ENCODE measurements around the gene ZNF3. TPM values are rescaled to one million over a fixed set of nuclear protein-coding genes. Genes with fewer than 3 reads are reported as not detected.

The ZNF3 gene
- total RNA-seq, 2 donors from 2014 or later, result 20.5 to 21.4 TPM

DNA sequence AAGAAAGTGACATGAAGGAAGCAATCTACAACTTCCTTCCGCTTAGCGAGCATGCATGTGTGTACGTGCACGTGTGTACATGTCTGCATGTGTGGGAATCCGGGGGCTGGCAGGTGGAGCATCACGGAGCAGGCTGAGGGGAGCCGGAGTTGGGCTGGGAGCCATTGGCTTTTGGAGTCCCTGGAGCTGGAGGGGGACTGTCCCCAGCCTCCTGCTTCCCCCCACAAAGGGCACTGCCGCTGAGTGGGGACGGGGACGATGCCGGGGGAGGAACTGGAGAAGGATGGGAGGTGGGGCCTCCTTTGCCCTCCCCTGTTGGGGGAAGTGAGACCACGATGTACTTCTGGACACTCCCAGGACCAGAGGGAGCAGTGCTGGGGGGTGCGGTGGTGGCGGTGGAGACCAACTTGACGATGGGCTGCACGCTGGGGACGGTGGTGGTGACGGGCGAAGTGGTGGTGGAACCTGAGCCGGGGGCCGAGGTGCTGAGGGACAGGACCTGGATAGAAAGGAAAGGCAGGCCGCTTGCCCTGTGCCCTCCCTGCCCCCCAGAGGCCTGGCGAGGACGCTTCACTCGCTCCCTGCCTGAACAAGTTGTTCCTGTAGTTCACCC, 25.7 kb upstream of the ZNF3 start:
- intact Hi-C loops (cut with DNase I), result no loop called here
- Histone ChIP-seq H3K27me3 (replicated peaks; ENCODE audit: insufficient read depth) (no peaks in the 10 kb centered on the region), H3K4me3 (no peak overlapping the region), H3K4me1 (replicated peaks) (no peaks in the 10 kb centered on the region), H3K36me3 (peaks cover 7 to 12% of the 10 kb centered on the region in 2 donors), H3K9me3 (no peaks in the 10 kb centered on the region), H3K27ac (no peak overlapping the region)
- no peak for TF ChIP-seq POLR2AphosphoS5 (IDR thresholded peaks at IDR 0.05)
- TF ChIP-seq, protein P1, sequence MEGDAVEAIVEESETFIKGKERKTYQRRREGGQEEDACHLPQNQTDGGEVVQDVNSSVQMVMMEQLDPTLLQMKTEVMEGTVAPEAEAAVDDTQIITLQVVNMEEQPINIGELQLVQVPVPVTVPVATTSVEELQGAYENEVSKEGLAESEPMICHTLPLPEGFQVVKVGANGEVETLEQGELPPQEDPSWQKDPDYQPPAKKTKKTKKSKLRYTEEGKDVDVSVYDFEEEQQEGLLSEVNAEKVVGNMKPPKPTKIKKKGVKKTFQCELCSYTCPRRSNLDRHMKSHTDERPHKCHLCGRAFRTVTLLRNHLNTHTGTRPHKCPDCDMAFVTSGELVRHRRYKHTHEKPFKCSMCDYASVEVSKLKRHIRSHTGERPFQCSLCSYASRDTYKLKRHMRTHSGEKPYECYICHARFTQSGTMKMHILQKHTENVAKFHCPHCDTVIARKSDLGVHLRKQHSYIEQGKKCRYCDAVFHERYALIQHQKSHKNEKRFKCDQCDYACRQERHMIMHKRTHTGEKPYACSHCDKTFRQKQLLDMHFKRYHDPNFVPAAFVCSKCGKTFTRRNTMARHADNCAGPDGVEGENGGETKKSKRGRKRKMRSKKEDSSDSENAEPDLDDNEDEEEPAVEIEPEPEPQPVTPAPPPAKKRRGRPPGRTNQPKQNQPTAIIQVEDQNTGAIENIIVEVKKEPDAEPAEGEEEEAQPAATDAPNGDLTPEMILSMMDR (IDR thresholded peaks at IDR 0.05), result no peak
- no peak for TF ChIP-seq POLR2A (IDR thresholded peaks at IDR 0.05)
- DNase-seq (ENCODE audit: low spot score), result no peak
- 81% methylated on average over 25 of the region's 25 CpGs for WGBS

DNA sequence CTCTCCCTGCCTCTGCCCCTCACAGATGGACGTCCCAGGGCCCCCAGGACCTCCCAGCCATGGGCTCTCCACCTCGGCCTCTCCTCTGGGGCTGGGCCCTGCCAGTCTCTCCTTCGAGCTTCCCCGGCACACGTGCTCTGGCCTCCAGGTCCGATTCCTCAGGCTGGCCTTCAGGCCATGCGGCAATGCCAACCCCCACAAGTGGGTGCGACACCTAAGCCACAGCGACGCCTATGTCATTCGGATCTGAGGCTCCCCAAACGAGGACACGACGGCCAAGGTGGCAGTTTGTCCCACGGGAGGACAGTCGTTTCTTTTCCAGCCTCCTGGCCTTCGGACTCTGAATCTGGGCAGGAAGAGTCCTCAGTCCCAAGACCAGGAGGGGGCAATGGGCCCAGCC, 25.1 kb upstream of the ZNF3 start:
- 82% methylated on average over 17 of the region's 17 CpGs for WGBS
- peaks cover 5 to 6% of the 10 kb centered on the region in 2 donors for H3K36me3 ChIP-seq

DNA sequence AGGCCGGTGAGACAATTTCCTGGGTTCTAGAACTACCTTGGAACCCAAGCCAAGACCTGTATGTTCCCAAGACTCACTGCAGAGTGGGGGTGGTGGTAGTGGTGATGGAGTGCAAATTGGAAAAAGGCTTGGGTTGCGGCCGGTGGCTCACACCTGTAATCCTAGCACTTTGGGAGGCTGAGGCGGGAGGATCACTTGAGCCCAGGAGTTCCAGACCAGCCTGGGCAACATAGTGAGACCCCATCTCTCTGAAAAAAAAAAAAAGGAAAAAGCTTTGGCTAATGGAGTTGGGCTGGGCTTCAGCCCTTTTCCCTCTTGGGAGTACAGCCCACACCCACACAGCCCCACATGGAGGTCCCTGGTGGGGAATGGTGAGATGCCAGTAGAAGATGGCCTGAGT, 24.0 kb upstream of the ZNF3 start:
- Histone ChIP-seq H3K9me3 (no peaks in the 10 kb centered on the region), H3K4me3 (no peak overlapping the region), H3K4me1 (replicated peaks) (no peaks in the 10 kb centered on the region), H3K36me3 (peaks cover 3 to 6% of the 10 kb centered on the region in 2 donors), H3K27me3 (replicated peaks; ENCODE audit: insufficient read depth) (no peaks in the 10 kb centered on the region), H3K27ac (no peak overlapping the region)
- intact Hi-C loops (cut with DNase I), result no loop called here
- 91% methylated on average over 4 of the region's 4 CpGs for WGBS
- no peak for DNase-seq (ENCODE audit: low spot score)
- TF ChIP-seq, protein P1 (IDR thresholded peaks at IDR 0.05), result no peak
- TF ChIP-seq POLR2A (IDR thresholded peaks at IDR 0.05) (no peak), POLR2AphosphoS5 (IDR thresholded peaks at IDR 0.05) (no peak)

More for the DNA sequence above, 25.1 kb upstream of the ZNF3 start:
- Histone ChIP-seq H3K9me3 (no peaks in the 10 kb centered on the region), H3K4me3 (no peak overlapping the region), H3K27me3 (replicated peaks; ENCODE audit: insufficient read depth) (no peaks in the 10 kb centered on the region), H3K27ac (no peak overlapping the region), H3K4me1 (replicated peaks) (no peaks in the 10 kb centered on the region)
- no peak for DNase-seq (ENCODE audit: low spot score)
- no peak for TF ChIP-seq POLR2AphosphoS5 (IDR thresholded peaks at IDR 0.05)
- TF ChIP-seq, protein P1 (IDR thresholded peaks at IDR 0.05), result no peak
- no peak for TF ChIP-seq POLR2A (IDR thresholded peaks at IDR 0.05)
- intact Hi-C loops (cut with DNase I), result no loop called here

DNA sequence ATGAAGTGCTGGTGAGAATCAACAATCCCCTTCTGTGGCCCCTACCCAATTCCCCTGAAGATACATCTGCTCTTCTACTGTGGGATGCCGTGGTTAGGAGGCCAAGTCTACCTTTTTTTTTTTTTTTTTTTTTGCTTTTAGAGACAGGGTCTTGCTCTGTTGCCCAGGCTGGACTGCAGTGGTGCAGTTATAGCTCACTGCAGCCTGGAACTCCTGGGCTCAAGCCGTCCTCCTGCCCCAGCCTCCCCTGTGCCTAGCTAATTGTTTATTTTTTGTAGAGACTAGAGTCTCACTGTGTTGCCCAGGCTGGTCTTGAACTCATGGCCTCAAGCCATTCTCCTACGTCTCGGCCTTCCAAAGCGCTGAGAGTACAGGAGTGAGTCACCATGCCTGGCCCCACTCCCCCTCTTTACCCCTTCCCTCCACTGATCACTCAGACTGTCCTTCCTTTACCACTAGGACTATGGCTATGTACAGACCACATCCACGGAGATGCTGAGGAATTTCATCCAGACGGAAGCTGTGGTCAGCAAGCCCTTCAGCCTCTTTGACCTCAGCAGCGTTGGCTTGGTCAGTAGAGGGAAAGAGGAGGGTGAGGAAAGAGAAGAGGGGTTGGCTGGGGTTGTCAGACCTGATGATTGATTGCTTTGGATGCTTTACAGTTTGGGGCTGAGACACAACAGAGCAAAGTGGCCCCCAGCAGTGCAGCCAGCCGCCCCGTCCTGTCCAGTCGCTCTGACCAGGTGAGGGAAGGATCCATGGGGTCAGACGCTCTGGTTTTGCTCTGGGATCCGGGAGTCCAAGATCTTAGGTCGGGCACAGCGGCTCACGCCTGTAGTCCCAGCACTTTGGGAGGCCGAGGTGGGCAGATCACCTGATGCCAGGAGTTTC, 21.7 kb upstream of the ZNF3 start:
- Histone ChIP-seq H3K9me3 (no peaks in the 10 kb centered on the region), H3K36me3 (peaks cover 3 to 12% of the 10 kb centered on the region in 2 donors), H3K4me3 (no peak overlapping the region), H3K27ac (no peak overlapping the region), H3K4me1 (replicated peaks) (peaks cover 9% of the 10 kb centered on the region), H3K27me3 (replicated peaks; ENCODE audit: insufficient read depth) (no peaks in the 10 kb centered on the region)
- 78% methylated on average over 17 of the region's 17 CpGs for WGBS
- intact Hi-C loops (cut with DNase I), result no loop called here
- no peak for TF ChIP-seq POLR2AphosphoS5 (IDR thresholded peaks at IDR 0.05)
- no peak for TF ChIP-seq POLR2A (IDR thresholded peaks at IDR 0.05)
- DNase-seq (ENCODE audit: low spot score), result no peak

DNA sequence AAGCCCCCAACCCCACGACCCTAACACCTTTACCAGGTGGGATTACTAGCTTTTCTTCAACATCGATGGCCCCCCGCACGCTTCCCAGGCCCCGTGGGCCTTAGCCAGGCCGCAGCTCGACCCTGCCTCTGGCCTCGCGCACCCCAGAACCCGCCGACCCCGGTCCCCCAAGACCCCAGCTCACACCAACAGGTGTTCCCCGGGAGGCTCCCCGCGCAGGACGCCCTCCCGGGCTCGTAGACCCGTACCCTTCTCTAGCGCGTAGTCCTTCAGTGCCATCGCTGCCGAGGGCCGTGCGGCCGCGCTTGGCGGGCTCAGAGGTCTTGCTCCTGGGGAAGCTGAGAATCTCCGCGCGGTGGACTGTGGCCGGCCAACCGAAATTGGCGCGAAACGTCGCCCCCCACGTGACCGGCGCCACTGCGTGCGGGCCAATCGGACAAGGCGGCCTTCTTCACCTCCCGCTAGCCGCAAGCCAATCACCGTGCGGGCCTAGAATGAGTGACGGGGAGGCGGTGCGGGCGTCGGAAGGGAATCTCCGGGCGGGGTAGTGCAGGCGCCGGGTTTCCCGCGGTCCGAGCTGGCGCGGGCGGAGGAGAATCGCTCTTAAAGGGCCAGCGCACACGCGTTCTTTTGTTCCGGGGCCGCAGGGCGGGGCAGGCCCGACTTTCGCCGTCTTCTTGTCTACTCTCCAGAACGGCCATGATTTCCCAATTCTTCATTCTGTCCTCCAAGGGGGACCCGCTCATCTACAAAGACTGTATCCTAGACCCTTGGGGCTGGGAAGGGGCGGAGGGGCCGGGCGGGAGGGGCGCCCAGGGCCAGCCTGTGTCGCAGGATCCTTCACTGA, 19.7 kb upstream of the ZNF3 start, which contains the start of the genes AP4M1 and MCM7:
Gene AP4M1 (plus strand): TSS at position 628 of the 847 bp plus-strand sequence. CDS start 72 bp downstream, at position 700.
Gene MCM7 (minus strand): TSS at position 382 of the 847 bp plus-strand sequence. CDS start 103 bp downstream, at position 279.
- peaks cover 9% of the 10 kb centered on the region for H3K4me1 ChIP-seq (replicated peaks)
- H3K27ac ChIP-seq, result peak within 1 kb of the TSS; percentile 90 to 93
- intact Hi-C loops (cut with DNase I), result no loop called here
- H3K9me3 ChIP-seq, result no peaks in the 10 kb centered on the region
- H3K27me3 ChIP-seq (replicated peaks; ENCODE audit: insufficient read depth), result no peaks in the 10 kb centered on the region
- peak; percentile 99 for DNase-seq (ENCODE audit: low spot score)
- TF ChIP-seq POLR2A (IDR thresholded peaks at IDR 0.05) (peak; percentile 34), POLR2AphosphoS5 (IDR thresholded peaks at IDR 0.05) (peak; percentile 96)
- TF ChIP-seq, protein P1 (IDR thresholded peaks at IDR 0.05), result peak in 1 of 4 experiments; percentile 7
- H3K4me3 ChIP-seq, result peak within 1 kb of the TSS; percentile 57 to 58
- 0% methylated on average over 68 of the region's 80 CpGs for WGBS
- H3K36me3 ChIP-seq, result peaks cover 6 to 18% of the 10 kb centered on the region in 2 donors

All from prostate gland (tissue), 2 donors.